HCT116 (cell line): Measurements from ENCODE around the gene MYOM1. TPM values are rescaled to one million over a fixed set of nuclear protein-coding genes. Genes with fewer than 3 reads are reported as not detected.

Experiments used
- ATAC-seq: fragments of 200-7000 bp; cut with Tn5 transposase; 2 replicates; pipeline ENCODE4 v1.9.1; 2020; ENCODE audit warnings: mild to moderate bottlenecking, moderate library complexity
- BruUV-seq: library from RNA; stranded (reverse); fragments of 400-500 nt; replicated peaks from 2 replicates; lab custom pipeline; 2021; lab: Mats Ljungman, UMichigan
- CTCF ChIA-PET: fragments of 300-600 bp; sonication (Branson Sonifier 250); formaldehyde crosslinking; loops from one replicate; lab custom pipeline; 2021; ENCODE audit warnings: antibody characterized with exemption; lab: Charles Lee
- POLR2A ChIA-PET: fragments of 300-600, 350-600 bp; sonication (Branson Sonifier 250); formaldehyde crosslinking; loops from one replicate; lab custom pipeline; 2021; ENCODE audit warnings: antibody characterized with exemption; lab: Charles Lee
- RAD21 ChIA-PET, 2 experiments: fragments of 300-600 bp; sonication (Branson Sonifier 250); formaldehyde crosslinking; loops; one replicate each; lab custom pipeline; 2023; ENCODE audit warnings: low total read pairs in 2 of 2; ENCODE audit not compliant: uncharacterized antibody in 2 of 2, unreplicated experiment in 2 of 2, low non-redundant PET in 1 of 2; lab: Charles Lee
- DNase-seq: peaks from one replicate; pipeline ENCODE4 v3.0.0-alpha.2; 2010; ENCODE audit warnings: low read depth, low spot score
- H2AFZ ChIP-seq: fragments of 200-600 bp; shearing (Covaris generic), sonication (generic); 2 replicates; pipeline ENCODE4 v1.6.1; 2017; ENCODE audit warnings: low read depth, mixed run types, mixed read lengths, antibody characterized with exemption, low read length; ENCODE audit not compliant: poor library complexity, severe bottlenecking
- H3K27ac ChIP-seq: 2 replicates; pipeline ENCODE4 v1.5.1; 2012; ENCODE audit warnings: low read depth, low read length
- H3K27me3 ChIP-seq: fragments of 200-600 bp; sonication (generic); 2 replicates; pipeline ENCODE4 v1.6.1; 2016; ENCODE audit warnings: mixed run types, low read length, mixed read lengths; ENCODE audit not compliant: insufficient read depth
- H3K36me3 ChIP-seq, 2 experiments: fragments of 200-500 bp in 1 of 2; fragments of 200-600 bp in 1 of 2; sonication (Bioruptor generic) in 1 of 2; sonication (generic) in 1 of 2; 2 replicates each; pipeline versions ENCODE4 v1.5.1 to v1.6.1; 2014 to 2016; ENCODE audit warnings: low read length in 2 of 2, inconsistent platforms in 1 of 2, mixed read lengths in 1 of 2, mixed run types in 1 of 2; ENCODE audit not compliant: insufficient read depth in 2 of 2, control insufficient read depth in 1 of 2
- H3K4me1 ChIP-seq, 2 experiments: fragments of 200-600 bp in 1 of 2; sonication (generic) in 1 of 2; 2 replicates each; pipeline versions ENCODE4 v1.5.1 to v1.6.1; 2012 to 2017; ENCODE audit warnings: low read length in 2 of 2, inconsistent platforms in 1 of 2, mild to moderate bottlenecking in 1 of 2, mixed read lengths in 1 of 2, mixed run types in 1 of 2, moderate library complexity in 1 of 2; ENCODE audit not compliant: insufficient read depth in 2 of 2, control insufficient read depth in 1 of 2
- H3K4me2 ChIP-seq: fragments of 200-600 bp; sonication (generic); 2 replicates; pipeline ENCODE4 v1.6.1; 2017; ENCODE audit warnings: mixed run types, low read length, mixed read lengths
- H3K4me3 ChIP-seq, 2 experiments: fragments of 200-600 bp in 1 of 2; sonication (generic) in 1 of 2; replicated peaks in 1 of 2; 2 replicates each; pipeline ENCODE4 v1.5.1; 2011 to 2016; ENCODE audit warnings: low read length in 2 of 2, control low read depth in 1 of 2, low read depth in 1 of 2, mild to moderate bottlenecking in 1 of 2, mixed read lengths in 1 of 2, mixed run types in 1 of 2
- H3K79me2 ChIP-seq: fragments of 200-600 bp; sonication (generic); 2 replicates; pipeline ENCODE4 v1.6.1; 2017; ENCODE audit warnings: mild to moderate bottlenecking, mixed run types, low read length, moderate library complexity, mixed read lengths; ENCODE audit not compliant: insufficient read depth
- H3K9ac ChIP-seq: fragments of 200-600 bp; sonication (generic); 2 replicates; pipeline ENCODE4 v1.6.1; 2016; ENCODE audit warnings: low read length, mixed read lengths
- H3K9me2 ChIP-seq: fragments of 200-600 bp; sonication (generic), shearing (Covaris generic); 2 replicates; pipeline ENCODE4 v1.6.1; 2017; ENCODE audit warnings: mixed run types, mild to moderate bottlenecking, moderate library complexity; ENCODE audit not compliant: insufficient read depth
- H3K9me3 ChIP-seq, 2 experiments: fragments of 200-500 bp in 1 of 2; fragments of 200-600 bp in 1 of 2; sonication (Bioruptor generic) in 1 of 2; sonication (generic) in 1 of 2; 2 replicates each; pipeline ENCODE4 v1.6.1; 2014 to 2017; ENCODE audit warnings: low read length in 2 of 2, mixed read lengths in 2 of 2, inconsistent platforms in 1 of 2, low read depth in 1 of 2, mild to moderate bottlenecking in 1 of 2, mixed run types in 1 of 2, moderate library complexity in 1 of 2; ENCODE audit not compliant: control insufficient read depth in 1 of 2, insufficient read depth in 1 of 2
- H4K20me1 ChIP-seq: fragments of 200-600 bp; sonication (generic), shearing (Covaris generic); 2 replicates; pipeline ENCODE4 v1.6.1; 2017; ENCODE audit warnings: mixed run types, mild to moderate bottlenecking, moderate library complexity; ENCODE audit not compliant: insufficient read depth
- CBX3 ChIP-seq: IDR thresholded peaks from 2 replicates; pipeline ENCODE4 v1.6.1; 2012; ENCODE audit warnings: low read depth
- EGR1 ChIP-seq: IDR thresholded peaks from 2 replicates; pipeline ENCODE4 v1.6.1; 2012; ENCODE audit warnings: low read depth
- ELF1 ChIP-seq: IDR thresholded peaks from 2 replicates; pipeline ENCODE4 v1.6.1; 2012; ENCODE audit warnings: low read depth, borderline replicate concordance
- EZH2phosphoT487 ChIP-seq: fragments of 200-600 bp; IDR thresholded peaks from 2 replicates; pipeline ENCODE4 v1.6.1; 2018; ENCODE audit warnings: antibody characterized with exemption, borderline replicate concordance
- FOSL1 ChIP-seq: IDR thresholded peaks from 2 replicates; pipeline ENCODE4 v1.6.1; 2012; ENCODE audit warnings: low read depth
- JUND ChIP-seq: IDR thresholded peaks from 2 replicates; pipeline ENCODE4 v1.6.1; 2012
- MAX ChIP-seq: IDR thresholded peaks from 2 replicates; pipeline ENCODE4 v1.6.1; 2012
- POLR2AphosphoS5 ChIP-seq: IDR thresholded peaks from 2 replicates; pipeline ENCODE4 v1.6.1; 2011; ENCODE audit warnings: mild to moderate bottlenecking, low read depth, low read length, moderate library complexity
- RAD21 ChIP-seq: IDR thresholded peaks from 2 replicates; pipeline ENCODE4 v1.6.1; 2012; ENCODE audit warnings: low read depth, mild to moderate bottlenecking
- SIN3A ChIP-seq: IDR thresholded peaks from 2 replicates; pipeline ENCODE4 v1.6.1; 2012; ENCODE audit warnings: low read depth
- SRF ChIP-seq: IDR thresholded peaks from 2 replicates; pipeline ENCODE4 v1.6.1; 2012; ENCODE audit warnings: low read depth
- YY1 ChIP-seq: IDR thresholded peaks from 2 replicates; pipeline ENCODE4 v1.6.1; 2011; ENCODE audit warnings: low read length, low read depth, moderate library complexity, mild to moderate bottlenecking; ENCODE audit not compliant: insufficient replicate concordance; ENCODE audit errors: extremely low read depth
- intact Hi-C: fragments of 100-400 bp; cut with micrococcal nuclease; formaldehyde crosslinking; loops from 2 replicates; pipeline ENCODE4 v1.10.0; 2022
- total RNA-seq: library from RNA; stranded (reverse); gene quantifications from one replicate; pipeline ENCODE4 v1.2.1, GENCODE V29; 2021; ENCODE audit not compliant: unreplicated experiment
- TF ChIP-seq, protein P1 (sequence below), 3 experiments: fragments of 200-600 bp in 1 of 3; sonication (generic) in 1 of 3; IDR thresholded peaks in 2 of 3; conservative IDR thresholded peaks in 1 of 3; 2 replicates each; pipeline ENCODE4 v1.5.1; 2012 to 2017; ENCODE audit warnings: low read depth in 2 of 3, low read length in 2 of 3, antibody characterized with exemption in 1 of 3, borderline replicate concordance in 1 of 3, control low read depth in 1 of 3, mild to moderate bottlenecking in 1 of 3, mixed read lengths in 1 of 3, mixed run types in 1 of 3, moderate library complexity in 1 of 3; ENCODE audit not compliant: insufficient read depth in 1 of 3
- TF ChIP-seq, protein P2 (sequence below): IDR thresholded peaks from 2 replicates; pipeline ENCODE4 v1.6.1; 2012

The MYOM1 gene
- total RNA-seq, 1 experiment from 2014 or later = 0.52 TPM

DNA sequence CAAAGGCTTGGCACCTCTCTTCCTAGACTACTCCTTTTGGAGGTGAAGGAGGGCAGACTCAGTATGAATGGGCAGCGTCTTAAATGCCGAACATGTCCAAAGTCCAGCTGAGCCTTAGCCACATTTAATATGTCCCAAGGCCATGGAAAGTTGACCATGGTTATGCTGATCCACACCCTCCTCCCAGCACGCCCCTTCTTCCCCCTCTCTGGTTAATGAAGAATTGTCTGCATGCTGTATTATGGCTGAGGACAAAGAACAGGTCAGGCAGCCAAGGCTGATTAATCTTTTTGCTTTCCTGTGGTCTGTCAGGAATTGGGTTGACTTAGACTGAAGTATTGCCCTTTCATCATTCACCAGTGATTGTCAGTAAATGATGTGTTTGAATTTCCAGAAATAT is 5.8 kb upstream of the MYOM1 start:
- Histone ChIP-seq H3K36me3 (no peaks in the 10 kb centered on the region), H4K20me1 (no peaks in the 10 kb centered on the region), H3K27ac (no peak overlapping the region)
- intact Hi-C loops = no loop called here
- TF ChIP-seq JUND = no peak
- TF ChIP-seq YY1 = no peak
- TF ChIP-seq FOSL1 = no peak
- TF ChIP-seq SRF = no peak
- no peak for TF ChIP-seq ELF1
- no peak for TF ChIP-seq EZH2phosphoT487
- TF ChIP-seq, protein P1, sequence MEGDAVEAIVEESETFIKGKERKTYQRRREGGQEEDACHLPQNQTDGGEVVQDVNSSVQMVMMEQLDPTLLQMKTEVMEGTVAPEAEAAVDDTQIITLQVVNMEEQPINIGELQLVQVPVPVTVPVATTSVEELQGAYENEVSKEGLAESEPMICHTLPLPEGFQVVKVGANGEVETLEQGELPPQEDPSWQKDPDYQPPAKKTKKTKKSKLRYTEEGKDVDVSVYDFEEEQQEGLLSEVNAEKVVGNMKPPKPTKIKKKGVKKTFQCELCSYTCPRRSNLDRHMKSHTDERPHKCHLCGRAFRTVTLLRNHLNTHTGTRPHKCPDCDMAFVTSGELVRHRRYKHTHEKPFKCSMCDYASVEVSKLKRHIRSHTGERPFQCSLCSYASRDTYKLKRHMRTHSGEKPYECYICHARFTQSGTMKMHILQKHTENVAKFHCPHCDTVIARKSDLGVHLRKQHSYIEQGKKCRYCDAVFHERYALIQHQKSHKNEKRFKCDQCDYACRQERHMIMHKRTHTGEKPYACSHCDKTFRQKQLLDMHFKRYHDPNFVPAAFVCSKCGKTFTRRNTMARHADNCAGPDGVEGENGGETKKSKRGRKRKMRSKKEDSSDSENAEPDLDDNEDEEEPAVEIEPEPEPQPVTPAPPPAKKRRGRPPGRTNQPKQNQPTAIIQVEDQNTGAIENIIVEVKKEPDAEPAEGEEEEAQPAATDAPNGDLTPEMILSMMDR (IDR thresholded peaks at IDR 0.05 in 2 of 3, conservative IDR thresholded peaks at IDR 0.05 in 1 of 3; ENCODE audit: borderline replicate concordance in 1 of 3, insufficient read depth in 1 of 3, low read depth in 2 of 3, low read length in 2 of 3) = no peak
- TF ChIP-seq EGR1 = no peak
- TF ChIP-seq SIN3A = no peak
- TF ChIP-seq CBX3 = no peak
- TF ChIP-seq, protein P2, sequence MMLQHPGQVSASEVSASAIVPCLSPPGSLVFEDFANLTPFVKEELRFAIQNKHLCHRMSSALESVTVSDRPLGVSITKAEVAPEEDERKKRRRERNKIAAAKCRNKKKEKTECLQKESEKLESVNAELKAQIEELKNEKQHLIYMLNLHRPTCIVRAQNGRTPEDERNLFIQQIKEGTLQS = no peak
- TF ChIP-seq POLR2AphosphoS5 = no peak
- TF ChIP-seq MAX = no peak
- TF ChIP-seq RAD21 = no peak
- TF ChIP-seq, all 23 proteins: peak for 0
- no peaks in the 10 kb centered on the region for H3K9me2 ChIP-seq
- H2AFZ ChIP-seq = no peak overlapping the region
- CTCF ChIA-PET = no interaction called here
- POLR2A ChIA-PET = no interaction called here
- H3K79me2 ChIP-seq = no peaks in the 10 kb centered on the region
- RAD21 ChIA-PET = no interaction called here
- no peaks in the 10 kb centered on the region for H3K9me3 ChIP-seq
- no peak overlapping the region for H3K9ac ChIP-seq
- no peaks in the 10 kb centered on the region for H3K27me3 ChIP-seq
- H3K4me3 ChIP-seq = no peak overlapping the region
- ATAC-seq (no peak), DNase-seq (no peak)
- H3K4me1 ChIP-seq = no peaks in the 10 kb centered on the region
- BruUV-seq = no TSS peak
- no peak overlapping the region for H3K4me2 ChIP-seq
